GM19455 (cell line): ENCODE measurements around the gene SLC8B1.

ENCODE experiments used
- ATAC-seq: cut with Tn5 transposase; IDR thresholded peaks from one replicate; pipeline ENCODE4 v1.9.1; 2021; ENCODE audit not compliant: unreplicated experiment

Gene SLC8B1

GRCh38 chr12:113334786-113335539, at the start of gene SLC8B1:
TSS of gene SLC8B1 (minus strand) at chr12:113335109. CDS start at chr12:113332878, 2,231 bp downstream.
- peak; percentile 88 for ATAC-seq

- ATAC-seq = no peak
Observed at GRCh38 chr12:113382206-113382605, 47.3 kb upstream of the SLC8B1 start.

GRCh38 chr12:113381220-113381619, 46.3 kb upstream of the SLC8B1 start:
- ATAC-seq = no peak

GRCh38 chr12:113378291-113378690, 43.4 kb upstream of the SLC8B1 start:
- no peak for ATAC-seq

GRCh38 chr12:113374823-113375428, 40.0 kb upstream of the SLC8B1 start:
- ATAC-seq = no peak

GRCh38 chr12:113373969-113374368, 39.1 kb upstream of the SLC8B1 start:
- no peak for ATAC-seq

GRCh38 chr12:113373440-113373839, 38.5 kb upstream of the SLC8B1 start:
- no peak for ATAC-seq

- no peak for ATAC-seq
Observed at GRCh38 chr12:113372371-113372770, 37.5 kb upstream of the SLC8B1 start.

- no peak for ATAC-seq
Observed at GRCh38 chr12:113371808-113372207, 36.9 kb upstream of the SLC8B1 start.

- ATAC-seq = no peak
Observed at GRCh38 chr12:113370923-113371682, 36.2 kb upstream of the SLC8B1 start.

- no peak for ATAC-seq
Observed at GRCh38 chr12:113369391-113369985, 34.6 kb upstream of the SLC8B1 start.

- ATAC-seq = no peak
Observed at GRCh38 chr12:113368331-113368730, 33.4 kb upstream of the SLC8B1 start.

- no peak for ATAC-seq
Observed at GRCh38 chr12:113366827-113367226, 31.9 kb upstream of the SLC8B1 start.

GRCh38 chr12:113365639-113366395, 30.9 kb upstream of the SLC8B1 start:
- no peak for ATAC-seq

- ATAC-seq = no peak
Observed at GRCh38 chr12:113364698-113365097, 29.8 kb upstream of the SLC8B1 start.

- ATAC-seq = no peak
Observed at GRCh38 chr12:113361574-113362370, 26.9 kb upstream of the SLC8B1 start.

- no peak for ATAC-seq
Observed at GRCh38 chr12:113359939-113360748, 25.2 kb upstream of the SLC8B1 start.

GRCh38 chr12:113359133-113359938, 24.4 kb upstream of the SLC8B1 start:
- ATAC-seq = no peak
